Testis (tissue), 3 donors: ENCODE results near the gene DUSP3. TPM values are rescaled to one million over a fixed set of nuclear protein-coding genes. Genes with fewer than 3 reads are reported as not detected.

Experiments
- DNase-seq: peaks from one replicate; pipeline ENCODE4 v3.0.0-alpha.2; 2019
- H3K27ac ChIP-seq, 2 donors: fragments of 200-600 bp; sonication (generic); one replicate each; pipeline ENCODE4 v1.5.1; 2019
- H3K27me3 ChIP-seq: fragments of 200-600 bp; sonication (generic); one replicate; pipeline ENCODE4 v1.5.1; 2019
- H3K36me3 ChIP-seq: fragments of 200-600 bp; sonication (generic); one replicate; pipeline ENCODE4 v1.5.1; 2017; ENCODE audit warnings: low read depth; ENCODE audit errors: missing control alignments
- H3K4me1 ChIP-seq: fragments of 200-600 bp; sonication (generic); one replicate; pipeline ENCODE4 v1.5.1; 2019
- H3K4me3 ChIP-seq, 2 donors: fragments of 200-600 bp; sonication (generic); one replicate each; pipeline ENCODE4 v1.5.1; 2017 to 2019
- H3K9me3 ChIP-seq: fragments of 200-600 bp; sonication (generic); one replicate; pipeline ENCODE4 v1.5.1; 2017
- POLR2A ChIP-seq: fragments of 450-650 bp; IDR thresholded peaks from one replicate; pipeline ENCODE4 v1.6.1; 2017; ENCODE audit warnings: antibody characterized with exemption, mild to moderate bottlenecking, moderate library complexity
- WGBS, 2 donors: methylation state at CpG; one replicate each; pipeline ENCODE4 v1.1.5; 2018; 5-methylcytosine and 5-hydroxymethylcytosine counted together
- intact Hi-C: fragments of 100-400 bp; cut with DNase I; formaldehyde crosslinking; loops from one replicate; pipeline ENCODE4 v1.15.1; 2023; ENCODE audit warnings: low total_unique reads
- polyA plus RNA-seq: library from polyadenylated mRNA; stranded (reverse); fragments of 350-450 nt; fragmentation: Illumina TruSeq; extraction: RNeasy Lipid Tissue Mini Kit (QIAGEN cat#74804); gene quantifications from one replicate; pipeline ENCODE4 v1.2.3, GENCODE V29; 2014; ENCODE audit warnings: low read depth, low replicate concordance; ENCODE audit not compliant: insufficient read depth
- total RNA-seq, 2 donors: library from RNA; depleted of rRNA; stranded (reverse); fragments of >200 nt; gene quantifications; one replicate each; pipeline ENCODE4 v1.2.3, GENCODE V29; 2016
- TF ChIP-seq, protein P1 (sequence below), 3 experiments: fragments of 450-650 bp in 2 of 3; fragments of 200-600 bp in 1 of 3; sonication (generic) in 1 of 3; IDR thresholded peaks; one replicate each; pipeline ENCODE4 v1.5.1; 2016 to 2019; ENCODE audit warnings: antibody characterized with exemption in 3 of 3, mild to moderate bottlenecking in 2 of 3, moderate library complexity in 1 of 3

DUSP3 gene
- total and polyA plus RNA-seq, 3 donors from 2014 or later, result 54.8 to 75.1 (median 59.2) TPM

DNA sequence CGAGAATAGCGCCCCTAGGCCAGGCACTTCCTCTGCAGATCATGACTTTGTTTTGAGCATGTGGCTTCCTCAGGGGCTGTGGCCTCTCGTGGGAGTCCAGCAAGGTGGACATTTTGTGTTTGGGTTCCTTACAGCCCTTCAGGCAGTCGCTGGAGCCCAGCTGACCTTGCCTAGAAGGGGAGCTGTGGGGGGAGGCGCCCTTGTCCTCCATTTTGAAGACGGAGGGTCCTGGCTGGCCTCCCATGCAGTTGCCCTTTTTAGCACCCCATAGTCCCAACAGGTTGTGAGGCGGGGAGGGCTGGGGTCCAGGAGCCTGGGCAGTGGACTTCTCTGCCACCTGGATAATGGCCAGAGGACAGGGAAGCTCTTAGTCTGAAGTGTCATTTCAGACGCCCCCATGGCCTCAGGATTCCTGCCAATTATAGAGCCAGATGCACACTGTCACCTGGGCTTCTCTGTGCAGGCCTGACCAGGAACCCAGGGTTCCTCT, 21.6 kb downstream of the DUSP3 start:
- 84 to 86% methylated on average over 2 to 8 of the region's 8 CpGs for WGBS, 2 donors
- H3K36me3 ChIP-seq, result no peaks in the 10 kb centered on the region
- intact Hi-C loops, result no loop called here
- no peaks in the 10 kb centered on the region for H3K27me3 ChIP-seq
- no peak overlapping the region for H3K4me3 ChIP-seq
- H3K9me3 ChIP-seq, result no peaks in the 10 kb centered on the region
- peaks cover 8% of the 10 kb centered on the region for H3K4me1 ChIP-seq
- no peak overlapping the region for H3K27ac ChIP-seq
- no peak for DNase-seq
- no peak for TF ChIP-seq POLR2A
- TF ChIP-seq, protein P1, sequence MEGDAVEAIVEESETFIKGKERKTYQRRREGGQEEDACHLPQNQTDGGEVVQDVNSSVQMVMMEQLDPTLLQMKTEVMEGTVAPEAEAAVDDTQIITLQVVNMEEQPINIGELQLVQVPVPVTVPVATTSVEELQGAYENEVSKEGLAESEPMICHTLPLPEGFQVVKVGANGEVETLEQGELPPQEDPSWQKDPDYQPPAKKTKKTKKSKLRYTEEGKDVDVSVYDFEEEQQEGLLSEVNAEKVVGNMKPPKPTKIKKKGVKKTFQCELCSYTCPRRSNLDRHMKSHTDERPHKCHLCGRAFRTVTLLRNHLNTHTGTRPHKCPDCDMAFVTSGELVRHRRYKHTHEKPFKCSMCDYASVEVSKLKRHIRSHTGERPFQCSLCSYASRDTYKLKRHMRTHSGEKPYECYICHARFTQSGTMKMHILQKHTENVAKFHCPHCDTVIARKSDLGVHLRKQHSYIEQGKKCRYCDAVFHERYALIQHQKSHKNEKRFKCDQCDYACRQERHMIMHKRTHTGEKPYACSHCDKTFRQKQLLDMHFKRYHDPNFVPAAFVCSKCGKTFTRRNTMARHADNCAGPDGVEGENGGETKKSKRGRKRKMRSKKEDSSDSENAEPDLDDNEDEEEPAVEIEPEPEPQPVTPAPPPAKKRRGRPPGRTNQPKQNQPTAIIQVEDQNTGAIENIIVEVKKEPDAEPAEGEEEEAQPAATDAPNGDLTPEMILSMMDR (IDR thresholded peaks at IDR 0.05), result no peak

GRCh38 chr17:43756201-43756600, 22.6 kb downstream of the DUSP3 start:
- Histone ChIP-seq H3K9me3 (no peaks in the 10 kb centered on the region), H3K4me1 (peaks cover 8% of the 10 kb centered on the region), H3K4me3 (no peak overlapping the region), H3K36me3 (no peaks in the 10 kb centered on the region), H3K27me3 (no peaks in the 10 kb centered on the region), H3K27ac (no peak overlapping the region)
- TF ChIP-seq POLR2A, result no peak
- TF ChIP-seq, protein P1 (IDR thresholded peaks at IDR 0.05), result no peak
- intact Hi-C loops, result no loop called here
- 47 to 66% methylated on average over 3 to 6 of the region's 6 CpGs for WGBS, 2 donors
- DNase-seq, result no peak

- WGBS, 2 donors, result 0 to 1% methylated on average over 2 to 19 of the region's 60 CpGs
- H3K9me3 ChIP-seq, result no peaks in the 10 kb centered on the region
- no peak overlapping the region for H3K27ac ChIP-seq
- no peaks in the 10 kb centered on the region for H3K36me3 ChIP-seq
- TF ChIP-seq POLR2A, result no peak
- TF ChIP-seq, protein P1 (IDR thresholded peaks at IDR 0.05), result no peak
- no peaks in the 10 kb centered on the region for H3K27me3 ChIP-seq
- H3K4me3 ChIP-seq, result peak overlapping the region; percentile 32 to 56
- DNase-seq, result peak; percentile 54
- H3K4me1 ChIP-seq, result peaks cover 8% of the 10 kb centered on the region
- intact Hi-C loops, result no loop called here
These were observed 23.3 kb downstream of the DUSP3 start for GRCh38 chr17:43755389-43755875.

- no peaks in the 10 kb centered on the region for H3K27me3 ChIP-seq
- no peak overlapping the region for H3K27ac ChIP-seq
- H3K36me3 ChIP-seq, result no peaks in the 10 kb centered on the region
- TF ChIP-seq, protein P1 (IDR thresholded peaks at IDR 0.05), result no peak
- no peak for TF ChIP-seq POLR2A
- no peak for DNase-seq
- no peaks in the 10 kb centered on the region for H3K9me3 ChIP-seq
- H3K4me1 ChIP-seq, result peaks cover 8% of the 10 kb centered on the region
- intact Hi-C loops, result no loop called here
- peak overlapping the region; percentile 32 to 56 for H3K4me3 ChIP-seq
- 16 to 24% methylated on average over 4 to 16 of the region's 21 CpGs for WGBS, 2 donors
These were observed 23.8 kb downstream of the DUSP3 start for GRCh38 chr17:43754947-43755346.

GRCh38 chr17:43753493-43754129, 25.2 kb downstream of the DUSP3 start:
- no peak overlapping the region for H3K4me3 ChIP-seq
- TF ChIP-seq, protein P1 (IDR thresholded peaks at IDR 0.05), result no peak
- no peak for TF ChIP-seq POLR2A
- H3K36me3 ChIP-seq, result no peaks in the 10 kb centered on the region
- intact Hi-C loops, result no loop called here
- DNase-seq, result no peak
- H3K27ac ChIP-seq, result no peak overlapping the region
- H3K27me3 ChIP-seq, result no peaks in the 10 kb centered on the region
- no peaks in the 10 kb centered on the region for H3K9me3 ChIP-seq
- H3K4me1 ChIP-seq, result peaks cover 8% of the 10 kb centered on the region
- 82 to 85% methylated on average over 5 of the region's 5 CpGs for WGBS, 2 donors
